KMS-11 (cell line): Measurements from ENCODE around the gene SCGB1C1.
A peak's percentile ranks its signal among the peaks of the same experiment; 100 is the strongest.

Experiments used
- H2AFZ ChIP-seq: fragments of 200-600 bp; sonication (generic); 2 replicates; pipeline ENCODE4 v1.6.1; 2016; ENCODE audit warnings: antibody characterized with exemption, mixed run types, low read depth
- H3K27ac ChIP-seq: fragments of 200-600 bp; sonication (generic); 2 replicates; pipeline ENCODE4 v1.6.1; 2016; ENCODE audit warnings: mild to moderate bottlenecking, mixed run types
- H3K27me3 ChIP-seq: fragments of 200-600 bp; sonication (generic); 2 replicates; pipeline ENCODE4 v1.6.1; 2017; ENCODE audit warnings: mild to moderate bottlenecking, low read depth, mixed run types, moderate library complexity; ENCODE audit not compliant: insufficient read depth
- H3K36me3 ChIP-seq: fragments of 200-600 bp; sonication (generic); 2 replicates; pipeline ENCODE4 v1.6.1; 2017; ENCODE audit warnings: mild to moderate bottlenecking, mixed run types; ENCODE audit not compliant: insufficient read depth
- H3K4me1 ChIP-seq: fragments of 200-600 bp; sonication (generic); 2 replicates; pipeline ENCODE4 v1.6.1; 2016; ENCODE audit warnings: mild to moderate bottlenecking, low read depth, mixed run types; ENCODE audit not compliant: poor library complexity, severe bottlenecking
- H3K4me2 ChIP-seq: fragments of 200-600 bp; sonication (generic); 2 replicates; pipeline ENCODE4 v1.7.0; 2016; ENCODE audit warnings: mild to moderate bottlenecking, mixed run types
- H3K4me3 ChIP-seq: fragments of 200-600 bp; sonication (generic); IDR thresholded peaks from 2 replicates; pipeline ENCODE4 v1.6.1; 2017; ENCODE audit warnings: low read depth, low read length, mixed read lengths; ENCODE audit not compliant: insufficient read depth
- H3K79me2 ChIP-seq: fragments of 200-600 bp; sonication (generic); 2 replicates; pipeline ENCODE4 v1.6.1; 2016; ENCODE audit warnings: low read depth, mixed run types; ENCODE audit not compliant: insufficient read depth
- H3K9ac ChIP-seq: fragments of 200-600 bp; sonication (generic); 2 replicates; pipeline ENCODE4 v1.6.1; 2016; ENCODE audit warnings: mild to moderate bottlenecking, mixed run types
- H4K20me1 ChIP-seq: fragments of 200-600 bp; sonication (generic); 2 replicates; pipeline ENCODE4 v1.6.1; 2016; ENCODE audit warnings: mild to moderate bottlenecking, mixed run types; ENCODE audit not compliant: insufficient read depth
- CTCF ChIP-seq: fragments of 200-600 bp; sonication (generic); conservative IDR thresholded peaks from 2 replicates; pipeline ENCODE4 v1.6.1; 2017; ENCODE audit warnings: low read depth, mild to moderate bottlenecking, antibody characterized with exemption, low read length, moderate library complexity, mixed read lengths

The SCGB1C1 gene

GRCh38 chr11:224424-224823, 31.5 kb downstream of the SCGB1C1 start:
- Histone ChIP-seq H3K36me3 (no peaks in the 10 kb centered on the region), H3K9ac (no peak overlapping the region), H3K27me3 (no peaks in the 10 kb centered on the region), H2AFZ (no peak overlapping the region), H3K4me1 (no peaks in the 10 kb centered on the region), H3K4me2 (no peak overlapping the region), H3K79me2 (no peaks in the 10 kb centered on the region), H3K27ac (no peak overlapping the region), H3K4me3 (no peak overlapping the region), H4K20me1 (no peaks in the 10 kb centered on the region)
- TF ChIP-seq CTCF = no peak

- no peaks in the 10 kb centered on the region for H3K27me3 ChIP-seq
Observed at GRCh38 chr11:225734-226453, 33.0 kb downstream of the SCGB1C1 start.

DNA sequence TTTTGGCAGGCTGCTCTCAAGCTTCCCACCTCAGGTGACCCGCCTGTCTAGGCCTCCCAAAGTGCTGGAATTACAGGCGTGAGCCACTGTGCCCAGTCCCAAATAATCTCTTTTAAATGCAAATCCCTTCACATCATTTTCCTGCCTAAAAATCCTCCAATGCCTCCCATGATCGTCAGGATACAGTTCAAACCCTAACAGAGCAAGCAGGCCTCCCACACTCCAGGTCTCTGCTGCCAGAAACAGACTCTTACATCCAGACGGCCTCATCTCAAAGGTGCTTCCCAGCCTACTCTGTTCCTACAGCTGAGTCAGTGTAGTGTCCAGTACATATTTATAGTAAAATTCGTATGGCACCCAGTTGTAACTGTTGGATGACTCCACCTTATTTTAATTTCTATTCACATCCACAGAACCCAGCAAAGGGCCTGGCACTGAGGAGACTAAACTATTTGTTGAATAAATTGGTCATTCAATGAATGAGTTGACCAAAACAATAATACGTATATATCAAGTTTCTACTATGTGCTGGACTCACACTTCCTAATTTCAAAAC, 35.0 kb downstream of the SCGB1C1 start:
- H3K4me3 ChIP-seq = no peak overlapping the region
- no peak overlapping the region for H3K27ac ChIP-seq
- H3K27me3 ChIP-seq = no peaks in the 10 kb centered on the region
- no peak overlapping the region for H3K4me2 ChIP-seq
- H3K36me3 ChIP-seq = no peaks in the 10 kb centered on the region
- no peak for TF ChIP-seq CTCF
- H4K20me1 ChIP-seq = no peaks in the 10 kb centered on the region
- H3K9ac ChIP-seq = no peak overlapping the region
- no peak overlapping the region for H2AFZ ChIP-seq
- H3K4me1 ChIP-seq = no peaks in the 10 kb centered on the region
- no peaks in the 10 kb centered on the region for H3K79me2 ChIP-seq

More at GRCh38 chr11:225734-226453, 33.0 kb downstream of the SCGB1C1 start:
- H3K36me3 ChIP-seq = no peaks in the 10 kb centered on the region
- peak overlapping the region; percentile 13; the same call in 1 of the 2 replicates for H3K27ac ChIP-seq
- H3K79me2 ChIP-seq = no peaks in the 10 kb centered on the region
- H2AFZ ChIP-seq = no peak overlapping the region
- no peaks in the 10 kb centered on the region for H3K4me1 ChIP-seq
- TF ChIP-seq CTCF = no peak
- no peaks in the 10 kb centered on the region for H4K20me1 ChIP-seq
- H3K4me2 ChIP-seq = no peak overlapping the region
- no peak overlapping the region for H3K4me3 ChIP-seq
- H3K9ac ChIP-seq = no peak overlapping the region; the same call in 1 of the 2 replicates

- H3K4me1 ChIP-seq = peaks cover 7% of the 10 kb centered on the region
- no peak for TF ChIP-seq CTCF
- no peak overlapping the region for H3K4me3 ChIP-seq
- no peak overlapping the region for H3K4me2 ChIP-seq
- no peak overlapping the region for H3K27ac ChIP-seq
- H3K79me2 ChIP-seq = no peaks in the 10 kb centered on the region
- H3K36me3 ChIP-seq = no peaks in the 10 kb centered on the region
- H2AFZ ChIP-seq = no peak overlapping the region
- H4K20me1 ChIP-seq = no peaks in the 10 kb centered on the region
- H3K27me3 ChIP-seq = no peaks in the 10 kb centered on the region
- no peak overlapping the region for H3K9ac ChIP-seq
Observed at GRCh38 chr11:230431-230830, 37.6 kb downstream of the SCGB1C1 start.
